Measurements from ENCODE around the gene RRP1.

RRP1 gene

DNA sequence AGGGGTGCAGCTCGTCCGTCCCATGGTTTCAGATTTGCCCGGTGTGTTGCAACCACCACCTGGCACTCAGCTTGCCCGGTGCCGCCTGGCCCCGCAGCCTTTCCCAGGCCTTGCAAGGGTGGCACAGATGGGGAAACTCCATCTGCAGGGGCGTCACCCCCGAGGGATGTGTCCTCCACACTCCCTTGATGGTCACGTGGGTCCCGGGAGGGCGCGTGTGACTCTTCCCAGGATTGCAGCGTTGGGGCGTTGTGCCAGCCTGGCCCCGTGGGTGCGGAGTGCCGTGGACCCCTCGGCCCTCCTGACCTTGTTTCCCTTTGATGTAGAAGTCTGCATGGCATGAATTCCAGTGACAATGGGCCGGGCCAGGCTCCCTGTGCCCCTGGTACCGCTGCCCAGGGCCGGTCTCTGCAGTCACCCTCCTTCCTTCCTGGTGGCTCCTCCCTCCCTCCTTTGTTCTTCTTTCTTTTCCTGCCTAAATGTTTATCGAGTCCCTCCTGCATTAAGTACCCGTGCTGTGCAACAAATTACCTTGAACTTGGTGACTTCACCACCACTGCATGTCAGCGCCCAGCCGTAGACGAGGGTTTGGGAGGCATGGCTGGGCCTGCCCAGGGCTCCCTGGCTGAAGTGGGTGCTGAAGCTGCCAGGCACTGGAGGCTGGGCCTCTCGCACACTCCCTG is 22.9 kb downstream of the RRP1 start:
- Histone ChIP-seq H3K36me3 (ENCODE audit: insufficient read depth, low read length) (no peaks in the 10 kb centered on the region), H3K4me3 (no peak overlapping the region), H3K9ac (ENCODE audit: insufficient read length) (no peak overlapping the region), H3K9me3 (ENCODE audit: low read depth, low read length) (no peaks in the 10 kb centered on the region), H3K27ac (no peak overlapping the region)
- no peak for DNase-seq (ENCODE audit: low read depth, low spot score)
- TF ChIP-seq FOXP2 (optimal IDR thresholded peaks at IDR 0.05; ENCODE audit: control extremely low read depth, extremely low read length, insufficient read depth) (no peak), POLR2AphosphoS5 (IDR thresholded peaks at IDR 0.05; ENCODE audit: borderline replicate concordance, low read depth, low read length) (no peak), EZH2 (IDR thresholded peaks at IDR 0.05) (no peak)

- TF ChIP-seq POLR2AphosphoS5 (IDR thresholded peaks at IDR 0.05; ENCODE audit: borderline replicate concordance, low read depth, low read length) (no peak), EZH2 (IDR thresholded peaks at IDR 0.05) (no peak), FOXP2 (optimal IDR thresholded peaks at IDR 0.05; ENCODE audit: control extremely low read depth, extremely low read length, insufficient read depth) (no peak)
- Histone ChIP-seq H3K9me3 (ENCODE audit: low read depth, low read length) (no peaks in the 10 kb centered on the region), H3K4me3 (no peak overlapping the region), H3K27ac (no peak overlapping the region), H3K9ac (ENCODE audit: insufficient read length) (no peak overlapping the region), H3K36me3 (ENCODE audit: insufficient read depth, low read length) (no peaks in the 10 kb centered on the region)
- no peak for DNase-seq (ENCODE audit: low read depth, low spot score)
Measured at GRCh38 chr21:43812957-43813655, 23.7 kb downstream of the RRP1 start.

GRCh38 chr21:43813656-43813980 is 24.2 kb downstream of the RRP1 start:
- Histone ChIP-seq H3K36me3 (ENCODE audit: insufficient read depth, low read length) (no peaks in the 10 kb centered on the region), H3K9ac (ENCODE audit: insufficient read length) (no peak overlapping the region), H3K27ac (no peak overlapping the region), H3K4me3 (no peak overlapping the region), H3K9me3 (ENCODE audit: low read depth, low read length) (no peaks in the 10 kb centered on the region)
- no peak for DNase-seq (ENCODE audit: low read depth, low spot score)
- no peak for TF ChIP-seq FOXP2 (optimal IDR thresholded peaks at IDR 0.05; ENCODE audit: control extremely low read depth, extremely low read length, insufficient read depth)
- no peak for TF ChIP-seq POLR2AphosphoS5 (IDR thresholded peaks at IDR 0.05; ENCODE audit: borderline replicate concordance, low read depth, low read length)
- TF ChIP-seq EZH2 (IDR thresholded peaks at IDR 0.05), result no peak

- Histone ChIP-seq H3K36me3 (ENCODE audit: insufficient read depth, low read length) (no peaks in the 10 kb centered on the region), H3K9me3 (ENCODE audit: low read depth, low read length) (no peaks in the 10 kb centered on the region), H3K4me3 (no peak overlapping the region), H3K9ac (ENCODE audit: insufficient read length) (no peak overlapping the region), H3K27ac (no peak overlapping the region)
- no peak for DNase-seq (ENCODE audit: low read depth, low spot score)
- TF ChIP-seq POLR2AphosphoS5 (IDR thresholded peaks at IDR 0.05; ENCODE audit: borderline replicate concordance, low read depth, low read length) (no peak), FOXP2 (optimal IDR thresholded peaks at IDR 0.05; ENCODE audit: control extremely low read depth, extremely low read length, insufficient read depth) (no peak), EZH2 (IDR thresholded peaks at IDR 0.05) (no peak)
Measured at GRCh38 chr21:43814215-43815106, 25.1 kb downstream of the RRP1 start.

- DNase-seq (ENCODE audit: low read depth, low spot score), result no peak
- no peak overlapping the region for H3K9ac ChIP-seq (ENCODE audit: insufficient read length)
- TF ChIP-seq FOXP2 (optimal IDR thresholded peaks at IDR 0.05; ENCODE audit: control extremely low read depth, extremely low read length, insufficient read depth) (no peak), POLR2AphosphoS5 (IDR thresholded peaks at IDR 0.05; ENCODE audit: borderline replicate concordance, low read depth, low read length) (no peak), EZH2 (IDR thresholded peaks at IDR 0.05) (no peak)
- H3K9me3 ChIP-seq (ENCODE audit: low read depth, low read length), result no peaks in the 10 kb centered on the region
- H3K4me3 ChIP-seq, result no peak overlapping the region
- no peaks in the 10 kb centered on the region for H3K36me3 ChIP-seq (ENCODE audit: insufficient read depth, low read length)
- no peak overlapping the region for H3K27ac ChIP-seq
Measured at GRCh38 chr21:43815107-43815613, 25.8 kb downstream of the RRP1 start.

GRCh38 chr21:43815991-43816390 is 26.6 kb downstream of the RRP1 start:
- TF ChIP-seq FOXP2 (optimal IDR thresholded peaks at IDR 0.05; ENCODE audit: control extremely low read depth, extremely low read length, insufficient read depth), result no peak
- TF ChIP-seq EZH2 (IDR thresholded peaks at IDR 0.05), result no peak
- no peak for TF ChIP-seq POLR2AphosphoS5 (IDR thresholded peaks at IDR 0.05; ENCODE audit: borderline replicate concordance, low read depth, low read length)
- DNase-seq (ENCODE audit: low read depth, low spot score), result no peak
- no peak overlapping the region for H3K27ac ChIP-seq
- no peaks in the 10 kb centered on the region for H3K36me3 ChIP-seq (ENCODE audit: insufficient read depth, low read length)
- H3K9me3 ChIP-seq (ENCODE audit: low read depth, low read length), result no peaks in the 10 kb centered on the region
- no peak overlapping the region for H3K4me3 ChIP-seq
- no peak overlapping the region for H3K9ac ChIP-seq (ENCODE audit: insufficient read length)

DNA sequence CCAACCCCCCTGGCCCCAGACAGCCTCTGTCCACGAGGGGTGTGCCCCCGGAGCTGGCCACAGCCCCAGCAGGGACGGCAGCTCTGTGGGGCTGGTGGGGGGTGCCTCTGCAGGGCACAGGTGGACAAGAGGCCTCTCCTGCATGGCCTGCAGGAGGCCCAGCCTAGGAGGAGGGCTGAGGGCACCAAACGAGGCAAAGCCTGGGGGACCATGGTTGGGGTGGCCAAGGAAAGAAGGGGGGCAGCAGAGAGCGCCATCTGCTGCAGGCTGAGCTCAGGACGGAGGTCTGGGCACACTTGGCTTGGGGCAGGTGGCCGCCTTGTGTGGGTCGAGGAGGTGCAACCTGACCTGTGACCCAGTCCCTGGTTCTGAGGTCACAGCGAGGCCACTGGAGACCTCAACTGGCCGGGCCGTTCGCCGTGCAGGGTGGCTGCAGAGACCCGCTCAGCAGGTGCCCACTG is 27.3 kb downstream of the RRP1 start:
- Histone ChIP-seq H3K36me3 (ENCODE audit: insufficient read depth, low read length) (no peaks in the 10 kb centered on the region), H3K4me3 (no peak overlapping the region), H3K27ac (no peak overlapping the region), H3K9me3 (ENCODE audit: low read depth, low read length) (no peaks in the 10 kb centered on the region), H3K9ac (ENCODE audit: insufficient read length) (no peak overlapping the region)
- no peak for TF ChIP-seq POLR2AphosphoS5 (IDR thresholded peaks at IDR 0.05; ENCODE audit: borderline replicate concordance, low read depth, low read length)
- no peak for TF ChIP-seq FOXP2 (optimal IDR thresholded peaks at IDR 0.05; ENCODE audit: control extremely low read depth, extremely low read length, insufficient read depth)
- TF ChIP-seq EZH2 (IDR thresholded peaks at IDR 0.05), result no peak
- DNase-seq (ENCODE audit: low read depth, low spot score), result no peak

All from SK-N-MC (cell line).